HG03432 (cell line): ENCODE data around the gene CRTC3.

Experiments
- ATAC-seq: cut with Tn5 transposase; IDR thresholded peaks from one replicate; pipeline ENCODE4 v1.9.1; 2021; ENCODE audit warnings: mild to moderate bottlenecking, moderate library complexity; ENCODE audit not compliant: unreplicated experiment

CRTC3 gene

DNA sequence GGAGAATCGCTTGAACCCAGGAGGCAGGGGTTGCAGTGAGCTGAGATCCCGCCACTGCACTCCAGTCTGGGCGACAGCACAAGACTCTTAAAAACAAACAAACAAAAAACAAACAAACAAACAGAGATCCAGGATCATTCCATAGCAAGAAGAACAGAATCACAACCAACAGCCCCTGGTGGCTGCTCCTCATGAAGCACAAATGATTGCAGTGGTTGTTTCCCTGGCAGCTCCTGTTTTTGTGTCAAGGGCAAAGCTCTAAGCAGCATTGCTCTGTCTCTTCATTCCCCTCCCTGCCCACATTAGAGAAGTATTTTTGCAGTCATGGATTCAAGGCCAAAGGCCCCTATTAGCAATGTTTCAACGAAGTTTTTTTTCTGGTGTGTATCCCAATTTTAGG, 161.6 kb downstream of the CRTC3 start:
- ATAC-seq, result no peak

- ATAC-seq, result peak; percentile 81
Measured at GRCh38 chr15:90691982-90692773, 162.5 kb downstream of the CRTC3 start.
